HepG2 (cell line): ENCODE data around the gene NUBP1. TPM values are rescaled to one million over a fixed set of nuclear protein-coding genes. Genes with fewer than 3 reads are reported as not detected.

Experiments
- AGO1 ChIP-seq: fragments of 200-400 bp; formaldehyde crosslinking; IDR thresholded peaks from 2 replicates; pipeline ENCODE4 v1.6.1; 2017; ENCODE audit warnings: mild to moderate bottlenecking, low read depth, low read length, moderate library complexity; ENCODE audit not compliant: poor library complexity, severe bottlenecking
- ATM ChIP-seq: fragments of 450-650 bp; IDR thresholded peaks from 2 replicates; pipeline ENCODE4 v1.7.1; 2017; ENCODE audit warnings: mild to moderate bottlenecking, borderline replicate concordance
- FLYWCH1 ChIP-seq: sonication (generic); formaldehyde crosslinking; IDR thresholded peaks from 2 replicates; pipeline ENCODE4 v1.8.1; 2023; ENCODE audit warnings: mild to moderate bottlenecking, missing genetic modification reagents
- HDAC1 ChIP-seq: sonication (generic); formaldehyde crosslinking; IDR thresholded peaks from 2 replicates; pipeline ENCODE4 v1.5.1; 2020; ENCODE audit warnings: mild to moderate bottlenecking, missing genetic modification reagents
- MNT ChIP-seq: fragments of 450-650 bp; IDR thresholded peaks from 2 replicates; pipeline ENCODE4 v1.6.1; 2016
- RBFOX2 ChIP-seq: fragments of 200-400 bp; formaldehyde crosslinking; IDR thresholded peaks from 2 replicates; pipeline ENCODE4 v1.6.1; 2017; ENCODE audit warnings: low read depth, mild to moderate bottlenecking, low read length
- SMAD1 ChIP-seq: sonication (generic); formaldehyde crosslinking; IDR thresholded peaks from 2 replicates; pipeline ENCODE4 v1.4.0; 2020; ENCODE audit warnings: missing genetic modification reagents, low read depth, mild to moderate bottlenecking, borderline replicate concordance
- SOX6 ChIP-seq, 2 experiments: fragments of 450-650 bp in 1 of 2; sonication (generic) in 1 of 2; formaldehyde crosslinking in 1 of 2; IDR thresholded peaks; 2 replicates each; pipeline versions ENCODE4 v1.4.0 to v1.6.1; 2017 to 2020; ENCODE audit warnings: antibody characterized with exemption in 1 of 2, mild to moderate bottlenecking in 1 of 2, missing genetic modification reagents in 1 of 2
- USF2 ChIP-seq, 2 experiments: sonication (generic) in 1 of 2; formaldehyde crosslinking in 1 of 2; IDR thresholded peaks; 2 replicates each; pipeline versions ENCODE4 v1.5.1 to v1.6.1; 2011 to 2020; ENCODE audit warnings: borderline replicate concordance in 1 of 2, low read depth in 1 of 2, low read length in 1 of 2, mild to moderate bottlenecking in 1 of 2, missing genetic modification reagents in 1 of 2, moderate library complexity in 1 of 2
- ZBTB4 ChIP-seq: sonication (generic); formaldehyde crosslinking; IDR thresholded peaks from 2 replicates; pipeline ENCODE4 v1.4.0; 2020; ENCODE audit warnings: missing genetic modification reagents, mild to moderate bottlenecking, borderline replicate concordance
- ZNF10 ChIP-seq: sonication (generic); formaldehyde crosslinking; IDR thresholded peaks from 2 replicates; pipeline ENCODE4 v1.4.0; 2020; ENCODE audit warnings: mild to moderate bottlenecking, low read depth, missing genetic modification reagents, borderline replicate concordance
- ZNF124 ChIP-seq: sonication (generic); formaldehyde crosslinking; IDR thresholded peaks from 2 replicates; pipeline ENCODE4 v1.4.0; 2020; ENCODE audit warnings: missing genetic modification reagents
- ZNF234 ChIP-seq: sonication (generic); formaldehyde crosslinking; conservative IDR thresholded peaks from 2 replicates; pipeline ENCODE4 v1.5.1; 2020; ENCODE audit warnings: mild to moderate bottlenecking, missing genetic modification reagents
- ZNF253 ChIP-seq: sonication (generic); formaldehyde crosslinking; IDR thresholded peaks from 2 replicates; pipeline ENCODE4 v1.8.0; 2022; ENCODE audit warnings: mild to moderate bottlenecking, missing genetic modification reagents, borderline replicate concordance
- ZNF468 ChIP-seq: sonication (generic); formaldehyde crosslinking; IDR thresholded peaks from 2 replicates; pipeline ENCODE4 v1.8.0; 2022; ENCODE audit warnings: mild to moderate bottlenecking, moderate library complexity, missing genetic modification reagents
- ZNF546 ChIP-seq: sonication (generic); formaldehyde crosslinking; conservative IDR thresholded peaks from 2 replicates; pipeline ENCODE4 v1.8.1; 2023; ENCODE audit warnings: mild to moderate bottlenecking, missing genetic modification reagents
- ZNF766 ChIP-seq: sonication (generic); formaldehyde crosslinking; IDR thresholded peaks from 2 replicates; pipeline ENCODE4 v1.5.0; 2020; ENCODE audit warnings: missing genetic modification reagents, borderline replicate concordance
- ZNF768 ChIP-seq: sonication (generic); formaldehyde crosslinking; IDR thresholded peaks from 2 replicates; pipeline ENCODE4 v1.4.0; 2020; ENCODE audit warnings: missing genetic modification reagents
- ZNF792 ChIP-seq: IDR thresholded peaks from 2 replicates; pipeline ENCODE4 v1.6.1; 2016
- polyA plus RNA-seq, 8 experiments: library from polyadenylated mRNA; depleted of rRNA in 3 of 8; stranded (reverse) in 7 of 8; unstranded in 1 of 8; fragments of >200 nt; fragmentation: Illumina TruSeq in 4 of 8; extraction: Trizol in 4 of 8; gene quantifications; 2 replicates each; pipeline versions ENCODE4 v1.2.1 to v1.2.3, GENCODE V29; 2011 to 2016; ENCODE audit warnings: low read depth in 4 of 8, missing spikeins in 1 of 8, mixed read lengths in 1 of 8; ENCODE audit not compliant: insufficient read depth in 1 of 8
- total RNA-seq, 5 experiments: library from RNA; depleted of rRNA; stranded (reverse); fragments of >200 nt; fragmentation: Illumina TruSeq; extraction: Trizol; gene quantifications; 2 replicates each; pipeline ENCODE4 v1.2.3, GENCODE V29; 2016; ENCODE audit warnings: low read depth in 1 of 5

NUBP1 gene
- total and polyA plus RNA-seq, 2 of the 13 experiments (the other 11 are each of a cell fraction or from before 2014, with no cell fraction given), result 53.5 to 70.4 TPM

- peak; percentile 97; the same call in 1 of the 2 replicates for TF ChIP-seq ZBTB4 (CRISPR knock-in tag)
- peak; percentile 99 for TF ChIP-seq ZNF546 (CRISPR knock-in tag)
- peak; percentile 88 for TF ChIP-seq ZNF768 (CRISPR knock-in tag)
- no peak for TF ChIP-seq USF2 (IDR thresholded peaks at IDR 0.05; ENCODE audit: low read depth, low read length)
- TF ChIP-seq USF2 (CRISPR knock-in tag; IDR thresholded peaks at IDR 0.05; ENCODE audit: borderline replicate concordance), result peak; percentile 61; the same call in 1 of the 2 replicates
- TF ChIP-seq ZNF468 (CRISPR knock-in tag), result peak; percentile 92; the same call in 1 of the 2 replicates
- peak; percentile 88; the same call in 1 of the 2 replicates for TF ChIP-seq ZNF766
- no peak for TF ChIP-seq ZNF10 (CRISPR knock-in tag)
- no peak for TF ChIP-seq SOX6 (IDR thresholded peaks at IDR 0.05)
- TF ChIP-seq SOX6 (CRISPR knock-in tag; IDR thresholded peaks at IDR 0.05), result peak; percentile 92
- TF ChIP-seq MNT, result 0 out of 2 replicates have a peak, but pooled peaks have one; percentile 20
- TF ChIP-seq SMAD1, result peak; percentile 53; the same call in 1 of the 2 replicates
- TF ChIP-seq AGO1, result peak; percentile 74
- no peak for TF ChIP-seq FLYWCH1 (CRISPR knock-in tag)
- TF ChIP-seq ZNF253 (CRISPR knock-in tag), result peak; percentile 92; the same call in 1 of the 2 replicates
- TF ChIP-seq ATM, result no peak
- peak; percentile 90; the same call in 1 of the 2 replicates for TF ChIP-seq ZNF234 (CRISPR knock-in tag)
- peak; percentile 92 for TF ChIP-seq HDAC1
- no peak for TF ChIP-seq ZNF124 (CRISPR knock-in tag)
- TF ChIP-seq ZNF792 (CRISPR knock-in tag), result peak; percentile 86
- TF ChIP-seq RBFOX2, result peak; percentile 100
Measured at GRCh38 chr16:10743610-10744369, at the start of gene NUBP1 (continued).
